Hepatocyte (in vitro differentiated cells): ENCODE measurements around the gene MAP2.

ENCODE experiments used
- CTCF ChIP-seq: fragments of 200-600 bp; sonication (generic); IDR thresholded peaks from 2 replicates; pipeline ENCODE4 v1.5.1; 2016; ENCODE audit warnings: antibody characterized with exemption, mild to moderate bottlenecking; ENCODE audit not compliant: poor library complexity
- EZH2 ChIP-seq: fragments of 200-600 bp; sonication (generic); IDR thresholded peaks from 2 replicates; pipeline ENCODE4 v1.6.1; 2016; ENCODE audit warnings: antibody characterized with exemption, mild to moderate bottlenecking, borderline replicate concordance
- EZH2phosphoT487 ChIP-seq: fragments of 200-600 bp; sonication (generic); IDR thresholded peaks from one replicate; pipeline ENCODE4 v1.6.1; 2018; ENCODE audit warnings: antibody characterized with exemption, mild to moderate bottlenecking, low read depth, moderate library complexity; ENCODE audit not compliant: unreplicated experiment, severe bottlenecking

DNA sequence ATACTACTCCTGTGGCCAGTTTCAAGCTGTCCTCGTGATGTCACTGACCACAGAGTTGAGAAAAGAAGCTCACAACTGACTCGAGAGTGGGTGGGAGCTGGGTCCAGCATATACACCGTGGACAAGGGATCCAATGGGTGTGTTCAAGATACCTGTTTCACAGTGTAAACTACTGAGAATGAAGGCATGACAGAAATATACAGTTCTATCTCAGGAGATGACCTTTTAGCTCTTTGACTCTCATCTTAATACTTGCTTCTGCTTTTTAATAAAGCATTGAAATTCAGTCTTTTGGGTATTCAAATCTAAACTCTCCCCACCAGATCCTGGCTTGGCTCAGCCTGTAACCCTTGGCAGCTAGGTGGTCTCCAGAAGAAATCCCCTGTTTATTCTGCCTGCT is 130.1 kb downstream of the MAP2 start:
- no peak for TF ChIP-seq EZH2
- TF ChIP-seq EZH2phosphoT487 = no peak
- no peak for TF ChIP-seq CTCF
